IMR-90 (cell line): ENCODE measurements around the gene PITPNM1. TPM values are rescaled to one million over a fixed set of nuclear protein-coding genes. Genes with fewer than 3 reads are reported as not detected.

Experiments
- ATAC-seq: fragments of 200-7000 bp; cut with Tn5 transposase; 2 replicates; pipeline ENCODE4 v1.9.1; 2020; ENCODE audit warnings: low read depth, mild to moderate bottlenecking, moderate library complexity
- BruUV-seq: library from RNA; stranded (reverse); fragments of 400-500 nt; replicated peaks from 2 replicates; lab custom pipeline; 2021; lab: Mats Ljungman, UMichigan
- CTCF ChIA-PET: fragments of 300-600 bp; formaldehyde crosslinking; extraction: SDS; loops from one replicate; lab custom pipeline; 2021; ENCODE audit warnings: antibody characterized with exemption; lab: Yijun Ruan, JAX
- POLR2A ChIA-PET: fragments of 300-600 bp; sonication (Branson Sonifier 250); formaldehyde crosslinking; loops from one replicate; lab custom pipeline; 2022; ENCODE audit warnings: antibody characterized with exemption; ENCODE audit not compliant: unreplicated experiment; lab: Charles Lee
- DNase-seq: peaks from one replicate; pipeline ENCODE4 v3.0.0; 2013
- H2AFZ ChIP-seq: replicated peaks from 2 replicates; pipeline ENCODE3; 2013; ENCODE audit warnings: low read length, mild to moderate bottlenecking; ENCODE audit not compliant: poor library complexity
- H2AK5ac ChIP-seq: 2 replicates; pipeline ENCODE4 v1.6.1; 2013; ENCODE audit warnings: low read depth, low read length, inconsistent platforms
- H2AK9ac ChIP-seq: replicated peaks from 2 replicates; pipeline ENCODE3; 2013; ENCODE audit warnings: mild to moderate bottlenecking, low read depth, low read length, moderate library complexity; ENCODE audit not compliant: poor library complexity
- H2BK120ac ChIP-seq: 2 replicates; pipeline ENCODE4 v1.6.1; 2013; ENCODE audit warnings: low read depth, low read length, inconsistent platforms
- H2BK15ac ChIP-seq: 3 replicates; pipeline ENCODE4 v1.6.1; 2013; ENCODE audit warnings: low read depth, low read length, inconsistent platforms
- H2BK20ac ChIP-seq: 2 replicates; pipeline ENCODE4 v1.6.1; 2013; ENCODE audit warnings: low read depth, mild to moderate bottlenecking, inconsistent platforms, low read length, moderate library complexity
- H2BK5ac ChIP-seq: 2 replicates; pipeline ENCODE4 v1.6.1; 2013; ENCODE audit warnings: mild to moderate bottlenecking, low read depth, low read length, inconsistent platforms; ENCODE audit not compliant: poor library complexity, severe bottlenecking
- H3K14ac ChIP-seq: replicated peaks from 2 replicates; pipeline ENCODE4 v1.6.1; 2013; ENCODE audit warnings: low read depth, low read length, inconsistent platforms
- H3K18ac ChIP-seq: 2 replicates; pipeline ENCODE4 v1.6.1; 2013; ENCODE audit warnings: low read depth, low read length, control low read depth
- H3K23ac ChIP-seq: 2 replicates; pipeline ENCODE4 v1.6.1; 2013; ENCODE audit warnings: low read depth, low read length, inconsistent platforms
- H3K27ac ChIP-seq: 2 replicates; pipeline ENCODE4 v1.5.1; 2013; ENCODE audit warnings: mild to moderate bottlenecking, control low read depth, low read length; ENCODE audit not compliant: insufficient read depth
- H3K27me3 ChIP-seq: 2 replicates; pipeline ENCODE4 v1.6.1; 2013; ENCODE audit warnings: low read length; ENCODE audit not compliant: control insufficient read depth, insufficient read depth
- H3K36me3 ChIP-seq: 2 replicates; pipeline ENCODE4 v1.6.1; 2013; ENCODE audit warnings: low read length, mixed read lengths; ENCODE audit not compliant: control insufficient read depth, insufficient read depth
- H3K4ac ChIP-seq: 2 replicates; pipeline ENCODE4 v1.6.1; 2013; ENCODE audit warnings: low read depth, low read length, inconsistent platforms
- H3K4me1 ChIP-seq: 2 replicates; pipeline ENCODE4 v1.6.1; 2013; ENCODE audit warnings: low read length, mixed read lengths; ENCODE audit not compliant: control insufficient read depth, insufficient read depth
- H3K4me2 ChIP-seq: 2 replicates; pipeline ENCODE4 v1.6.1; 2013; ENCODE audit warnings: low read depth, mild to moderate bottlenecking, control low read depth, low read length, moderate library complexity
- H3K4me3 ChIP-seq: 2 replicates; pipeline ENCODE4 v1.5.1; 2013; ENCODE audit warnings: low read depth, mild to moderate bottlenecking, control low read depth, low read length, moderate library complexity; ENCODE audit not compliant: insufficient read depth
- H3K56ac ChIP-seq: 2 replicates; pipeline ENCODE4 v1.6.1; 2013; ENCODE audit warnings: low read length, inconsistent platforms; ENCODE audit not compliant: insufficient read depth; ENCODE audit errors: extremely low read depth
- H3K79me1 ChIP-seq, 2 experiments: 2 replicates each; pipeline ENCODE4 v1.6.1; 2013; ENCODE audit warnings: low read length in 2 of 2, inconsistent platforms in 1 of 2, low read depth in 1 of 2
- H3K9ac ChIP-seq: 2 replicates; pipeline ENCODE4 v1.6.1; 2013; ENCODE audit warnings: low read depth, low read length, control low read depth
- H3K9me1 ChIP-seq: 2 replicates; pipeline ENCODE4 v1.6.1; 2013; ENCODE audit warnings: low read length, inconsistent platforms; ENCODE audit not compliant: insufficient read depth
- H3K9me3 ChIP-seq: 2 replicates; pipeline ENCODE4 v1.6.1; 2013; ENCODE audit warnings: low read length; ENCODE audit not compliant: control insufficient read depth, insufficient read depth
- H4K20me1 ChIP-seq: 2 replicates; pipeline ENCODE4 v1.6.1; 2013; ENCODE audit warnings: low read length, inconsistent platforms; ENCODE audit not compliant: insufficient read depth
- H4K5ac ChIP-seq: 2 replicates; pipeline ENCODE4 v1.6.1; 2013; ENCODE audit warnings: mild to moderate bottlenecking, low read depth, low read length, control low read depth
- H4K8ac ChIP-seq, 2 experiments: 2 replicates each; pipeline ENCODE4 v1.6.1; 2013; ENCODE audit warnings: low read depth in 2 of 2, low read length in 2 of 2, control low read depth in 1 of 2, inconsistent platforms in 1 of 2
- H4K91ac ChIP-seq: 2 replicates; pipeline ENCODE4 v1.6.1; 2013; ENCODE audit warnings: low read depth, low read length, inconsistent platforms; ENCODE audit not compliant: insufficient read depth
- MAFK ChIP-seq: IDR thresholded peaks from 2 replicates; pipeline ENCODE4 v1.6.1; 2012; ENCODE audit warnings: low read depth, low read length, improper control_type of control experiment
- POLR2A ChIP-seq: IDR thresholded peaks from 2 replicates; pipeline ENCODE4 v1.6.1; 2012; ENCODE audit warnings: mild to moderate bottlenecking, low read depth, low read length
- RCOR1 ChIP-seq: IDR thresholded peaks from 2 replicates; pipeline ENCODE4 v1.6.1; 2012; ENCODE audit warnings: mild to moderate bottlenecking, low read length, improper control_type of control experiment; ENCODE audit not compliant: insufficient replicate concordance
- WGBS, 2 experiments: methylation state at CpG; one replicate each; pipeline versions ENCODE4 v1.1.5 to v1.1.7; 2013; ENCODE audit warnings: missing lambda C conversion rate in 2 of 2; ENCODE audit not compliant: insufficient read length in 1 of 2; ENCODE audit errors: extremely low coverage in 2 of 2; 5-methylcytosine and 5-hydroxymethylcytosine counted together
- dilution Hi-C: fragments of 300-500 bp; cut with HindIII; formaldehyde crosslinking; loops from one replicate; pipeline ENCODE4 v1.14.3; 2018; ENCODE audit warnings: low sequenced_read_pairs; ENCODE audit not compliant: unreplicated experiment
- in situ Hi-C: fragments of 300-500 bp; cut with MboI; formaldehyde crosslinking; loops from 3 replicates; pipeline ENCODE4 v1.14.3; 2019; ENCODE audit warnings: low sequenced_read_pairs, inconsistent platforms, mixed read lengths
- intact Hi-C: fragments of 100-400 bp; cut with micrococcal nuclease; formaldehyde crosslinking; loops from 2 replicates; pipeline ENCODE4 v1.10.0; 2022
- polyA plus RNA-seq, 3 experiments: library from polyadenylated mRNA; depleted of rRNA; stranded (reverse); fragments of >200 nt; gene quantifications; 2 replicates each; pipeline ENCODE4 v1.2.3, GENCODE V29; 2012; ENCODE audit warnings: low replicate concordance in 1 of 3
- total RNA-seq: library from RNA; depleted of rRNA; stranded (reverse); fragments of >200 nt; gene quantifications from 2 replicates; pipeline ENCODE4 v1.2.3, GENCODE V29; 2012

The PITPNM1 gene
- total and polyA plus RNA-seq, 2 of the 4 experiments (the other 2 are of a cell fraction): 5.0 to 15.4 TPM

DNA sequence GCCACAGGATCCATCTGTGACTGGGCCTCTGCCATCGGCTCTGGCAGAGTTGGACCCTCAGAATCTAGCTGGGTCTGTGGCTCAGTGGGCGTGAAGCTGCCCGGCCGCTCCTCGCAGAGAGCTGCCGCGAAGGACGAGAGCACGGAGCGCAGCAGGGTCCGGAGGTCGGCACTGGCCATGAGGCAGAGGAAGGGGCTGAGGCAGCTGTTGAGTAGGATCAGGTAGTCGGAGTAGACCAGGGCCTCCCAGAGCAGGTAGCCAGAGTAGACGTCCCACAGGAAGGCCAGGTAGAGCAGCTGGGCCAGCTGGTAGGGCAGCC, 53.5 kb downstream of the PITPNM1 start:
- no TSS peak for BruUV-seq
- no peak overlapping the region for H2AK9ac ChIP-seq
- no peak for DNase-seq

More for the DNA sequence above, 53.5 kb downstream of the PITPNM1 start:
- Histone ChIP-seq H3K4ac (no peak overlapping the region), H3K27me3 (peaks cover 17% of the 10 kb centered on the region; the same call in 1 of the 2 replicates), H3K14ac (no peak overlapping the region), H4K91ac (no peak overlapping the region), H3K36me3 (no peaks in the 10 kb centered on the region), H4K8ac (no peak overlapping the region), H3K56ac (no peak overlapping the region), H3K9ac (no peak overlapping the region), H3K4me1 (no peaks in the 10 kb centered on the region), H2BK15ac (no peak overlapping the region), H3K9me1 (no peaks in the 10 kb centered on the region), H3K23ac (no peak overlapping the region), H3K18ac (no peak overlapping the region), H3K9me3 (no peaks in the 10 kb centered on the region), H4K20me1 (no peaks in the 10 kb centered on the region), H3K4me2 (no peak overlapping the region), H3K79me1 (no peaks in the 10 kb centered on the region), H2BK5ac (no peak overlapping the region), H2BK20ac (no peak overlapping the region), H2AK5ac (no peak overlapping the region), H3K27ac (no peak overlapping the region), H3K4me3 (no peak overlapping the region), H2BK120ac (no peak overlapping the region), H4K5ac (no peak overlapping the region), H2AFZ (peak overlapping the region; percentile 58)
- no peak for TF ChIP-seq RCOR1
- no peak for TF ChIP-seq POLR2A
- TF ChIP-seq MAFK: no peak
- in situ Hi-C loops: no loop called here
- dilution Hi-C loops: no loop called here
- intact Hi-C loops: no loop called here
- 93% methylated on average over 12 of the region's 14 CpGs; no CpG with 5 or more reads in 1 of the 2 experiments for WGBS, 2 experiments
- ChIA-PET POLR2A (no interaction called here), CTCF (no interaction called here)
- ATAC-seq: no peak
